ENCODE data around the gene APBB2. TPM values are rescaled to one million over a fixed set of nuclear protein-coding genes. Genes with fewer than 3 reads are reported as not detected.

The APBB2 gene
- total and polyA plus RNA-seq, 4 donors: 4.8 to 31.5 (median 11.2) TPM

DNA sequence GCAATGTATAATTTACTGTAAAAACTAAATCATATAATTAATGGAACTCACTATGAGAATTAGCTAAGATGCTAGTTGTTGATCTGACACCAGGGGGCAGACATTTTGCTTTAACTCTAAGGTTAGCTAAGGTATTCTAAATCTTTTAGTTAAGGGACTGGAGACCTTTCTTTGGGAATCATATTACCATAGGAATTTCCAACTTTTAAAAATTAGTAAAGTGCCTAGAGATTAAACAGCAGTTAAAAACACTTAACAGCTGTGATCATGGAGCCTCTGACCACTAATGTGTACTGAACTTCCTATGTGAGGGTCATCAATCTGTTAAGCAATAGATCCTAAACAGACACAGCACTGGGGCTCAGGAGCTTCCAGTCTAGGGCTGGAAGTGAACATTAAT, 238.0 kb downstream of the APBB2 start:
- no peaks in the 10 kb centered on the region for H3K9me3 ChIP-seq (ENCODE audit: control insufficient read depth in 4 of 4, low read length in 3 of 4)
- no peaks in the 10 kb centered on the region for H3K36me3 ChIP-seq (ENCODE audit: control insufficient read depth in 4 of 4, insufficient read depth in 3 of 4, low read depth in 1 of 4, low read length in 3 of 4)
- H3K27ac ChIP-seq (ENCODE audit: low read depth in 1 of 2, low read length in 2 of 2): no peak overlapping the region
- H3K27me3 ChIP-seq (ENCODE audit: control insufficient read depth in 4 of 4, insufficient read depth in 4 of 4, low read length in 3 of 4): no peaks in the 10 kb centered on the region
- no peak for DNase-seq (ENCODE audit: low spot score)
- H3K4me3 ChIP-seq (ENCODE audit: low read depth in 1 of 3, low read length in 3 of 3): no peak overlapping the region
- H3K4me1 ChIP-seq (ENCODE audit: control insufficient read depth in 4 of 4, insufficient read depth in 4 of 4, low read length in 3 of 4): no peaks in the 10 kb centered on the region
- TF ChIP-seq, protein P1, sequence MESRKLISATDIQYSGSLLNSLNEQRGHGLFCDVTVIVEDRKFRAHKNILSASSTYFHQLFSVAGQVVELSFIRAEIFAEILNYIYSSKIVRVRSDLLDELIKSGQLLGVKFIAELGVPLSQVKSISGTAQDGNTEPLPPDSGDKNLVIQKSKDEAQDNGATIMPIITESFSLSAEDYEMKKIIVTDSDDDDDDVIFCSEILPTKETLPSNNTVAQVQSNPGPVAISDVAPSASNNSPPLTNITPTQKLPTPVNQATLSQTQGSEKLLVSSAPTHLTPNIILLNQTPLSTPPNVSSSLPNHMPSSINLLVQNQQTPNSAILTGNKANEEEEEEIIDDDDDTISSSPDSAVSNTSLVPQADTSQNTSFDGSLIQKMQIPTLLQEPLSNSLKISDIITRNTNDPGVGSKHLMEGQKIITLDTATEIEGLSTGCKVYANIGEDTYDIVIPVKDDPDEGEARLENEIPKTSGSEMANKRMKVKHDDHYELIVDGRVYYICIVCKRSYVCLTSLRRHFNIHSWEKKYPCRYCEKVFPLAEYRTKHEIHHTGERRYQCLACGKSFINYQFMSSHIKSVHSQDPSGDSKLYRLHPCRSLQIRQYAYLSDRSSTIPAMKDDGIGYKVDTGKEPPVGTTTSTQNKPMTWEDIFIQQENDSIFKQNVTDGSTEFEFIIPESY (IDR thresholded peaks at IDR 0.05): no peak
- TF ChIP-seq, protein P2, sequence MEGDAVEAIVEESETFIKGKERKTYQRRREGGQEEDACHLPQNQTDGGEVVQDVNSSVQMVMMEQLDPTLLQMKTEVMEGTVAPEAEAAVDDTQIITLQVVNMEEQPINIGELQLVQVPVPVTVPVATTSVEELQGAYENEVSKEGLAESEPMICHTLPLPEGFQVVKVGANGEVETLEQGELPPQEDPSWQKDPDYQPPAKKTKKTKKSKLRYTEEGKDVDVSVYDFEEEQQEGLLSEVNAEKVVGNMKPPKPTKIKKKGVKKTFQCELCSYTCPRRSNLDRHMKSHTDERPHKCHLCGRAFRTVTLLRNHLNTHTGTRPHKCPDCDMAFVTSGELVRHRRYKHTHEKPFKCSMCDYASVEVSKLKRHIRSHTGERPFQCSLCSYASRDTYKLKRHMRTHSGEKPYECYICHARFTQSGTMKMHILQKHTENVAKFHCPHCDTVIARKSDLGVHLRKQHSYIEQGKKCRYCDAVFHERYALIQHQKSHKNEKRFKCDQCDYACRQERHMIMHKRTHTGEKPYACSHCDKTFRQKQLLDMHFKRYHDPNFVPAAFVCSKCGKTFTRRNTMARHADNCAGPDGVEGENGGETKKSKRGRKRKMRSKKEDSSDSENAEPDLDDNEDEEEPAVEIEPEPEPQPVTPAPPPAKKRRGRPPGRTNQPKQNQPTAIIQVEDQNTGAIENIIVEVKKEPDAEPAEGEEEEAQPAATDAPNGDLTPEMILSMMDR (IDR thresholded peaks at IDR 0.05; ENCODE audit: low read depth, low read length, missing input control): peak; percentile 74
- TF ChIP-seq, protein P3, sequence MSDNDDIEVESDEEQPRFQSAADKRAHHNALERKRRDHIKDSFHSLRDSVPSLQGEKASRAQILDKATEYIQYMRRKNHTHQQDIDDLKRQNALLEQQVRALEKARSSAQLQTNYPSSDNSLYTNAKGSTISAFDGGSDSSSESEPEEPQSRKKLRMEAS (IDR thresholded peaks at IDR 0.05): no peak
- TF ChIP-seq RAD21 (IDR thresholded peaks at IDR 0.05): peak; percentile 86 to 88
- peak; percentile 17 to 58 for TF ChIP-seq RXRA (IDR thresholded peaks at IDR 0.05)
- TF ChIP-seq, protein P4, sequence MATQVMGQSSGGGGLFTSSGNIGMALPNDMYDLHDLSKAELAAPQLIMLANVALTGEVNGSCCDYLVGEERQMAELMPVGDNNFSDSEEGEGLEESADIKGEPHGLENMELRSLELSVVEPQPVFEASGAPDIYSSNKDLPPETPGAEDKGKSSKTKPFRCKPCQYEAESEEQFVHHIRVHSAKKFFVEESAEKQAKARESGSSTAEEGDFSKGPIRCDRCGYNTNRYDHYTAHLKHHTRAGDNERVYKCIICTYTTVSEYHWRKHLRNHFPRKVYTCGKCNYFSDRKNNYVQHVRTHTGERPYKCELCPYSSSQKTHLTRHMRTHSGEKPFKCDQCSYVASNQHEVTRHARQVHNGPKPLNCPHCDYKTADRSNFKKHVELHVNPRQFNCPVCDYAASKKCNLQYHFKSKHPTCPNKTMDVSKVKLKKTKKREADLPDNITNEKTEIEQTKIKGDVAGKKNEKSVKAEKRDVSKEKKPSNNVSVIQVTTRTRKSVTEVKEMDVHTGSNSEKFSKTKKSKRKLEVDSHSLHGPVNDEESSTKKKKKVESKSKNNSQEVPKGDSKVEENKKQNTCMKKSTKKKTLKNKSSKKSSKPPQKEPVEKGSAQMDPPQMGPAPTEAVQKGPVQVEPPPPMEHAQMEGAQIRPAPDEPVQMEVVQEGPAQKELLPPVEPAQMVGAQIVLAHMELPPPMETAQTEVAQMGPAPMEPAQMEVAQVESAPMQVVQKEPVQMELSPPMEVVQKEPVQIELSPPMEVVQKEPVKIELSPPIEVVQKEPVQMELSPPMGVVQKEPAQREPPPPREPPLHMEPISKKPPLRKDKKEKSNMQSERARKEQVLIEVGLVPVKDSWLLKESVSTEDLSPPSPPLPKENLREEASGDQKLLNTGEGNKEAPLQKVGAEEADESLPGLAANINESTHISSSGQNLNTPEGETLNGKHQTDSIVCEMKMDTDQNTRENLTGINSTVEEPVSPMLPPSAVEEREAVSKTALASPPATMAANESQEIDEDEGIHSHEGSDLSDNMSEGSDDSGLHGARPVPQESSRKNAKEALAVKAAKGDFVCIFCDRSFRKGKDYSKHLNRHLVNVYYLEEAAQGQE (IDR thresholded peaks at IDR 0.05): no peak
- H3K9ac ChIP-seq (ENCODE audit: low read depth in 1 of 2, low read length in 2 of 2): no peak overlapping the region

DNA sequence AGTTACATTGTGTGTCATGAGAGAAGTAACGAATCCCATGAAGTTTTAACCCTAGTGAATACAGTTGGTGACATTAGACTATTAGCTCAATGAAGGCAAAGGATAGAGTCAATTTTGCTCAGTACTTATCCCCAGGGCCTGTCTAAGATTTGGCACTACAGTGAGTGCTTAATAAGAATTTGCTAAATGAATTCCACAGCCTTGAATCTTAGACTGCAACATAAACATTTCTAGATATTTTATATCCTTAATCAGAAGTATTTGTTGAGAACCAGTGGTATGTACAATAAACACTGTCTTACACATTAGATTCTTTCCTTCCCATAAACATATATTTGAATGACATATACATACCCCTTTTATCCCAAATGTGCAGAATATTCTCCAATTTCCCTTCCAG, 241.6 kb downstream of the APBB2 start:
- TF ChIP-seq, protein P1 (IDR thresholded peaks at IDR 0.05): no peak
- no peak for TF ChIP-seq JUND (IDR thresholded peaks at IDR 0.05)
- TF ChIP-seq FOXA1 (IDR thresholded peaks at IDR 0.05): no peak
- TF ChIP-seq TAF1 (conservative IDR thresholded peaks at IDR 0.05): no peak
- no peak for TF ChIP-seq RXRA (IDR thresholded peaks at IDR 0.05)
- TF ChIP-seq GABPA (IDR thresholded peaks at IDR 0.05 in 1 of 2, conservative IDR thresholded peaks at IDR 0.05 in 1 of 2): no peak
- TF ChIP-seq, protein P3 (IDR thresholded peaks at IDR 0.05): no peak
- TF ChIP-seq SP1 (IDR thresholded peaks at IDR 0.05): no peak
- Histone ChIP-seq H3K36me3 (ENCODE audit: control insufficient read depth in 4 of 4, insufficient read depth in 3 of 4, low read depth in 1 of 4, low read length in 3 of 4) (no peaks in the 10 kb centered on the region), H3K27me3 (ENCODE audit: control insufficient read depth in 4 of 4, insufficient read depth in 4 of 4, low read length in 3 of 4) (no peaks in the 10 kb centered on the region), H3K9ac (ENCODE audit: low read depth in 1 of 2, low read length in 2 of 2) (no peak overlapping the region), H3K4me1 (ENCODE audit: control insufficient read depth in 4 of 4, insufficient read depth in 4 of 4, low read length in 3 of 4) (no peaks in the 10 kb centered on the region), H3K9me3 (ENCODE audit: control insufficient read depth in 4 of 4, low read length in 3 of 4) (no peaks in the 10 kb centered on the region), H3K4me3 (ENCODE audit: low read depth in 1 of 3, low read length in 3 of 3) (no peak overlapping the region), H3K27ac (ENCODE audit: low read depth in 1 of 2, low read length in 2 of 2) (no peak overlapping the region)
- 97% methylated on average over 1 of the region's 1 CpG for WGBS
- DNase-seq (ENCODE audit: low spot score): no peak

Measured in liver (tissue), 9 donors.